IMR-90 (cell line): Measurements from ENCODE around the gene RAVER2. TPM values are rescaled to one million over a fixed set of nuclear protein-coding genes. Genes with fewer than 3 reads are reported as not detected.

Experiments used
- ATAC-seq: fragments of 200-7000 bp; cut with Tn5 transposase; 2 replicates; pipeline ENCODE4 v1.9.1; 2020; ENCODE audit warnings: low read depth, mild to moderate bottlenecking, moderate library complexity
- BruUV-seq: library from RNA; stranded (reverse); fragments of 400-500 nt; replicated peaks from 2 replicates; lab custom pipeline; 2021; lab: Mats Ljungman, UMichigan
- CTCF ChIA-PET: fragments of 300-600 bp; formaldehyde crosslinking; extraction: SDS; loops from one replicate; lab custom pipeline; 2021; ENCODE audit warnings: antibody characterized with exemption; lab: Yijun Ruan, JAX
- POLR2A ChIA-PET: fragments of 300-600 bp; sonication (Branson Sonifier 250); formaldehyde crosslinking; loops from one replicate; lab custom pipeline; 2022; ENCODE audit warnings: antibody characterized with exemption; ENCODE audit not compliant: unreplicated experiment; lab: Charles Lee
- DNase-seq: peaks from one replicate; pipeline ENCODE4 v3.0.0; 2013
- H2AFZ ChIP-seq: replicated peaks from 2 replicates; pipeline ENCODE3; 2013; ENCODE audit warnings: low read length, mild to moderate bottlenecking; ENCODE audit not compliant: poor library complexity
- H2AK5ac ChIP-seq: 2 replicates; pipeline ENCODE4 v1.6.1; 2013; ENCODE audit warnings: low read depth, low read length, inconsistent platforms
- H2AK9ac ChIP-seq: replicated peaks from 2 replicates; pipeline ENCODE3; 2013; ENCODE audit warnings: mild to moderate bottlenecking, low read depth, low read length, moderate library complexity; ENCODE audit not compliant: poor library complexity
- H2BK120ac ChIP-seq: 2 replicates; pipeline ENCODE4 v1.6.1; 2013; ENCODE audit warnings: low read depth, low read length, inconsistent platforms
- H2BK15ac ChIP-seq: 3 replicates; pipeline ENCODE4 v1.6.1; 2013; ENCODE audit warnings: low read depth, low read length, inconsistent platforms
- H2BK20ac ChIP-seq: 2 replicates; pipeline ENCODE4 v1.6.1; 2013; ENCODE audit warnings: low read depth, mild to moderate bottlenecking, inconsistent platforms, low read length, moderate library complexity
- H2BK5ac ChIP-seq: 2 replicates; pipeline ENCODE4 v1.6.1; 2013; ENCODE audit warnings: mild to moderate bottlenecking, low read depth, low read length, inconsistent platforms; ENCODE audit not compliant: poor library complexity, severe bottlenecking
- H3K14ac ChIP-seq: replicated peaks from 2 replicates; pipeline ENCODE4 v1.6.1; 2013; ENCODE audit warnings: low read depth, low read length, inconsistent platforms
- H3K18ac ChIP-seq: 2 replicates; pipeline ENCODE4 v1.6.1; 2013; ENCODE audit warnings: low read depth, low read length, control low read depth
- H3K23ac ChIP-seq: 2 replicates; pipeline ENCODE4 v1.6.1; 2013; ENCODE audit warnings: low read depth, low read length, inconsistent platforms
- H3K27ac ChIP-seq: 2 replicates; pipeline ENCODE4 v1.5.1; 2013; ENCODE audit warnings: mild to moderate bottlenecking, control low read depth, low read length; ENCODE audit not compliant: insufficient read depth
- H3K27me3 ChIP-seq: 2 replicates; pipeline ENCODE4 v1.6.1; 2013; ENCODE audit warnings: low read length; ENCODE audit not compliant: control insufficient read depth, insufficient read depth
- H3K36me3 ChIP-seq: 2 replicates; pipeline ENCODE4 v1.6.1; 2013; ENCODE audit warnings: low read length, mixed read lengths; ENCODE audit not compliant: control insufficient read depth, insufficient read depth
- H3K4ac ChIP-seq: 2 replicates; pipeline ENCODE4 v1.6.1; 2013; ENCODE audit warnings: low read depth, low read length, inconsistent platforms
- H3K4me1 ChIP-seq: 2 replicates; pipeline ENCODE4 v1.6.1; 2013; ENCODE audit warnings: low read length, mixed read lengths; ENCODE audit not compliant: control insufficient read depth, insufficient read depth
- H3K4me2 ChIP-seq: 2 replicates; pipeline ENCODE4 v1.6.1; 2013; ENCODE audit warnings: low read depth, mild to moderate bottlenecking, control low read depth, low read length, moderate library complexity
- H3K4me3 ChIP-seq: 2 replicates; pipeline ENCODE4 v1.5.1; 2013; ENCODE audit warnings: low read depth, mild to moderate bottlenecking, control low read depth, low read length, moderate library complexity; ENCODE audit not compliant: insufficient read depth
- H3K56ac ChIP-seq: 2 replicates; pipeline ENCODE4 v1.6.1; 2013; ENCODE audit warnings: low read length, inconsistent platforms; ENCODE audit not compliant: insufficient read depth; ENCODE audit errors: extremely low read depth
- H3K79me1 ChIP-seq, 2 experiments: 2 replicates each; pipeline ENCODE4 v1.6.1; 2013; ENCODE audit warnings: low read length in 2 of 2, inconsistent platforms in 1 of 2, low read depth in 1 of 2
- H3K9ac ChIP-seq: 2 replicates; pipeline ENCODE4 v1.6.1; 2013; ENCODE audit warnings: low read depth, low read length, control low read depth
- H3K9me1 ChIP-seq: 2 replicates; pipeline ENCODE4 v1.6.1; 2013; ENCODE audit warnings: low read length, inconsistent platforms; ENCODE audit not compliant: insufficient read depth
- H3K9me3 ChIP-seq: 2 replicates; pipeline ENCODE4 v1.6.1; 2013; ENCODE audit warnings: low read length; ENCODE audit not compliant: control insufficient read depth, insufficient read depth
- H4K20me1 ChIP-seq: 2 replicates; pipeline ENCODE4 v1.6.1; 2013; ENCODE audit warnings: low read length, inconsistent platforms; ENCODE audit not compliant: insufficient read depth
- H4K5ac ChIP-seq: 2 replicates; pipeline ENCODE4 v1.6.1; 2013; ENCODE audit warnings: mild to moderate bottlenecking, low read depth, low read length, control low read depth
- H4K8ac ChIP-seq, 2 experiments: 2 replicates each; pipeline ENCODE4 v1.6.1; 2013; ENCODE audit warnings: low read depth in 2 of 2, low read length in 2 of 2, control low read depth in 1 of 2, inconsistent platforms in 1 of 2
- H4K91ac ChIP-seq: 2 replicates; pipeline ENCODE4 v1.6.1; 2013; ENCODE audit warnings: low read depth, low read length, inconsistent platforms; ENCODE audit not compliant: insufficient read depth
- FOS ChIP-seq: fragments of 150-350 bp; IDR thresholded peaks from 2 replicates; pipeline ENCODE4 v1.6.1; 2016; ENCODE audit warnings: low read depth, low read length
- RAD21 ChIP-seq: IDR thresholded peaks from 2 replicates; pipeline ENCODE4 v1.6.1; 2012; ENCODE audit warnings: low read length, improper control_type of control experiment
- WGBS, 2 experiments: methylation state at CpG; one replicate each; pipeline versions ENCODE4 v1.1.5 to v1.1.7; 2013; ENCODE audit warnings: missing lambda C conversion rate in 2 of 2; ENCODE audit not compliant: insufficient read length in 1 of 2; ENCODE audit errors: extremely low coverage in 2 of 2; 5-methylcytosine and 5-hydroxymethylcytosine counted together
- dilution Hi-C: fragments of 300-500 bp; cut with HindIII; formaldehyde crosslinking; loops from one replicate; pipeline ENCODE4 v1.14.3; 2018; ENCODE audit warnings: low sequenced_read_pairs; ENCODE audit not compliant: unreplicated experiment
- in situ Hi-C: fragments of 300-500 bp; cut with MboI; formaldehyde crosslinking; loops from 3 replicates; pipeline ENCODE4 v1.14.3; 2019; ENCODE audit warnings: low sequenced_read_pairs, inconsistent platforms, mixed read lengths
- intact Hi-C: fragments of 100-400 bp; cut with micrococcal nuclease; formaldehyde crosslinking; loops from 2 replicates; pipeline ENCODE4 v1.10.0; 2022
- polyA plus RNA-seq, 3 experiments: library from polyadenylated mRNA; depleted of rRNA; stranded (reverse); fragments of >200 nt; gene quantifications; 2 replicates each; pipeline ENCODE4 v1.2.3, GENCODE V29; 2012; ENCODE audit warnings: low replicate concordance in 1 of 3
- total RNA-seq: library from RNA; depleted of rRNA; stranded (reverse); fragments of >200 nt; gene quantifications from 2 replicates; pipeline ENCODE4 v1.2.3, GENCODE V29; 2012; rRNA removed
- TF ChIP-seq, protein P1 (sequence below): fragments of 150-350 bp; IDR thresholded peaks from 2 replicates; pipeline ENCODE4 v1.6.1; 2016; ENCODE audit warnings: low read depth, mild to moderate bottlenecking, low read length, moderate library complexity, borderline replicate concordance
- TF ChIP-seq, protein P2 (sequence below): conservative IDR thresholded peaks from 2 replicates; pipeline ENCODE4 v1.5.1; 2012; ENCODE audit warnings: mild to moderate bottlenecking, low read depth, low read length, improper control_type of control experiment

RAVER2 gene
- total and polyA plus RNA-seq, 2 of the 4 experiments (the other 2 are of a cell fraction): 3.7 to 6.1 TPM

DNA sequence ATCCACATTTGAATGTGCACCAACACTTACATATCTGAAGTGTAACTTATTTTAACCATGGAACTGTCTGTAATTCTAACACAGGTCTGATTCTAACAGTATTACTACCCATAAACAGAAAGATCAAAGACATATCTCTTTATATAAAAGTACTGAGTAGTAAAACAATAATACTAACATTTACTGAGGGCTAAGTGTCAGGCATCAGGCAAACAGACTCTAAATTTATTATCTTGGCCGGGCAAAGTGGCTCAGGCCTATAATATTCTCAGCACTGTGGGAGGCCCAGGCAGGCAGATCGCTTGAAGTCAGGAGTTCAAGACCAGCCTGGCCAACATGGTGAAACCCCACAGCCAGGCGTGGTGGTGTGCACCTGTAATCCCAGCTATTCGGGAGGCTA lies 135.6 kb downstream of the RAVER2 start (continued):
- TF ChIP-seq, protein P1, sequence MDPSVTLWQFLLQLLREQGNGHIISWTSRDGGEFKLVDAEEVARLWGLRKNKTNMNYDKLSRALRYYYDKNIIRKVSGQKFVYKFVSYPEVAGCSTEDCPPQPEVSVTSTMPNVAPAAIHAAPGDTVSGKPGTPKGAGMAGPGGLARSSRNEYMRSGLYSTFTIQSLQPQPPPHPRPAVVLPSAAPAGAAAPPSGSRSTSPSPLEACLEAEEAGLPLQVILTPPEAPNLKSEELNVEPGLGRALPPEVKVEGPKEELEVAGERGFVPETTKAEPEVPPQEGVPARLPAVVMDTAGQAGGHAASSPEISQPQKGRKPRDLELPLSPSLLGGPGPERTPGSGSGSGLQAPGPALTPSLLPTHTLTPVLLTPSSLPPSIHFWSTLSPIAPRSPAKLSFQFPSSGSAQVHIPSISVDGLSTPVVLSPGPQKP: no peak

DNA sequence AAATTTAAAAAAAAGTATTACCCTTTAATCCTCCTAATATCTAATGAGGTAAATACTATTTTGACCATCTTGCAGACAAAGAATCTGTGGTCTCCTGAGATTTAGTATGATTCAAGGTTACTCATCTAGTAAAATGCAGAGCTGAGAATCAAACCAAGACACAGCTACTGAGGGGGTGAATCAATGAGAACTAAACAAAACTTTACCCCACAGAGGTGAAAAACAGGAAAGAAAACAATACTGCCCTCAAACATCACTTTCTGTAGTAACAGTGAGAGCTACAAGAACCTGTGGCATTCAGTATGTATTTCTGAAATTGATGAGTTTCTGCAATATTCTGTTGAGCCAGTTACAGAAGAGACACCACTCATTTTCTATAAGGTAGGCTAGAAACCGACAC lies 136.4 kb downstream of the RAVER2 start:
- H4K20me1 ChIP-seq: peaks cover 14% of the 10 kb centered on the region; the same call in 1 of the 2 replicates
- ChIA-PET POLR2A (no interaction called here), CTCF (no interaction called here)
- in situ Hi-C loops: no loop called here
- H3K79me1 ChIP-seq: peaks cover 3 to 39% of the 10 kb centered on the region in 2 experiments
- no peak overlapping the region for H2BK15ac ChIP-seq
- no peak overlapping the region for H2AFZ ChIP-seq
- H2BK20ac ChIP-seq: no peak overlapping the region
- no peaks in the 10 kb centered on the region for H3K9me3 ChIP-seq
- H2AK5ac ChIP-seq: no peak overlapping the region
- no peak overlapping the region for H3K4me3 ChIP-seq
- no peak overlapping the region for H3K9ac ChIP-seq
- H3K4me2 ChIP-seq: no peak overlapping the region
- H4K8ac ChIP-seq: no peak overlapping the region
- H3K14ac ChIP-seq: no peak overlapping the region
- H4K5ac ChIP-seq: no peak overlapping the region
- H3K36me3 ChIP-seq: peaks cover 17% of the 10 kb centered on the region
- ATAC-seq: peak; percentile 66
- H2AK9ac ChIP-seq: peak overlapping the region; percentile 67
- no peak overlapping the region for H2BK5ac ChIP-seq
- H3K23ac ChIP-seq: peak overlapping the region; percentile 63; the same call in 1 of the 2 replicates
- H3K27ac ChIP-seq: no peak overlapping the region
- H3K9me1 ChIP-seq: peaks cover 10% of the 10 kb centered on the region
- BruUV-seq: no TSS peak
- intact Hi-C loops: loop anchor here (10.0 kb wide), 1 partner anchor 804 kb away; no protein-coding TSS in a partner anchor
- no peak overlapping the region for H3K56ac ChIP-seq
- dilution Hi-C loops: no loop called here
- WGBS, 2 experiments: no CpG with 5 or more reads among the region's 1 CpG
- no peaks in the 10 kb centered on the region for H3K27me3 ChIP-seq
- no peak overlapping the region for H2BK120ac ChIP-seq
- TF ChIP-seq RAD21 (peak; percentile 17; the same call in 1 of the 2 replicates), FOS (0 out of 2 replicates have a peak, but pooled peaks have one; percentile 10)
- TF ChIP-seq, protein P2, sequence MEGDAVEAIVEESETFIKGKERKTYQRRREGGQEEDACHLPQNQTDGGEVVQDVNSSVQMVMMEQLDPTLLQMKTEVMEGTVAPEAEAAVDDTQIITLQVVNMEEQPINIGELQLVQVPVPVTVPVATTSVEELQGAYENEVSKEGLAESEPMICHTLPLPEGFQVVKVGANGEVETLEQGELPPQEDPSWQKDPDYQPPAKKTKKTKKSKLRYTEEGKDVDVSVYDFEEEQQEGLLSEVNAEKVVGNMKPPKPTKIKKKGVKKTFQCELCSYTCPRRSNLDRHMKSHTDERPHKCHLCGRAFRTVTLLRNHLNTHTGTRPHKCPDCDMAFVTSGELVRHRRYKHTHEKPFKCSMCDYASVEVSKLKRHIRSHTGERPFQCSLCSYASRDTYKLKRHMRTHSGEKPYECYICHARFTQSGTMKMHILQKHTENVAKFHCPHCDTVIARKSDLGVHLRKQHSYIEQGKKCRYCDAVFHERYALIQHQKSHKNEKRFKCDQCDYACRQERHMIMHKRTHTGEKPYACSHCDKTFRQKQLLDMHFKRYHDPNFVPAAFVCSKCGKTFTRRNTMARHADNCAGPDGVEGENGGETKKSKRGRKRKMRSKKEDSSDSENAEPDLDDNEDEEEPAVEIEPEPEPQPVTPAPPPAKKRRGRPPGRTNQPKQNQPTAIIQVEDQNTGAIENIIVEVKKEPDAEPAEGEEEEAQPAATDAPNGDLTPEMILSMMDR: no peak
- DNase-seq: peak; percentile 79
- H3K18ac ChIP-seq: no peak overlapping the region
- peaks cover 3% of the 10 kb centered on the region for H3K4me1 ChIP-seq
- no peak overlapping the region for H3K4ac ChIP-seq
- no peak overlapping the region for H4K91ac ChIP-seq

Other genes starting within 250 kb of the RAVER2 start
- gene JAK1, start 221.5 kb downstream of the RAVER2 start, total RNA-seq: 101 and 103 TPM in 2 replicates
- 61.6 and 76.9 TPM in 2 replicates for gene JAK1, start 221.5 kb downstream of the RAVER2 start, polyA plus RNA-seq (2012; rRNA removed)